ENCODE measurements around the gene MACROD2.
A peak's percentile ranks its signal among the peaks of the same experiment; 100 is the strongest.

MACROD2 gene

GRCh38 chr20:15900443-15900842, 1905.1 kb downstream of the MACROD2 start:
- Mint-ChIP-seq H3K4me3 (no peak overlapping the region), H3K36me3 (peaks cover 2% of the 10 kb centered on the region), H3K4me1 (peaks cover 5% of the 10 kb centered on the region), H3K9me3 (no peaks in the 10 kb centered on the region), H3K27ac (no peak overlapping the region), H3K27me3 (no peaks in the 10 kb centered on the region)
- DNase-seq (ENCODE audit: low spot score in 2 of 2) (no peak), ATAC-seq (ENCODE audit: low read depth) (no peak)

GRCh38 chr20:15902493-15902892, 1907.2 kb downstream of the MACROD2 start:
- DNase-seq (ENCODE audit: low spot score in 2 of 2), result no peak
- H3K27me3 Mint-ChIP-seq, result no peaks in the 10 kb centered on the region
- H3K4me3 Mint-ChIP-seq, result no peak overlapping the region
- no peaks in the 10 kb centered on the region for H3K9me3 Mint-ChIP-seq
- H3K4me1 Mint-ChIP-seq, result peaks cover 3% of the 10 kb centered on the region
- ATAC-seq (ENCODE audit: low read depth), result no peak
- no peak overlapping the region for H3K27ac Mint-ChIP-seq
- peaks cover 2% of the 10 kb centered on the region for H3K36me3 Mint-ChIP-seq

- no peak for ATAC-seq (ENCODE audit: low read depth)
- Mint-ChIP-seq H3K4me1 (peaks cover 3% of the 10 kb centered on the region), H3K4me3 (no peak overlapping the region), H3K36me3 (peaks cover 2% of the 10 kb centered on the region), H3K9me3 (no peaks in the 10 kb centered on the region), H3K27ac (no peak overlapping the region), H3K27me3 (no peaks in the 10 kb centered on the region)
- no peak for DNase-seq (ENCODE audit: low spot score in 2 of 2)
These were observed 1910.3 kb downstream of the MACROD2 start for GRCh38 chr20:15905661-15906060.

GRCh38 chr20:15909995-15910394, 1914.7 kb downstream of the MACROD2 start:
- no peak for ATAC-seq (ENCODE audit: low read depth)
- H3K27ac Mint-ChIP-seq, result no peak overlapping the region
- H3K36me3 Mint-ChIP-seq, result peaks cover 2% of the 10 kb centered on the region

GRCh38 chr20:15911581-15911980, 1916.3 kb downstream of the MACROD2 start:
- Mint-ChIP-seq H3K27ac (no peak overlapping the region), H3K4me1 (peaks cover 4% of the 10 kb centered on the region), H3K27me3 (no peaks in the 10 kb centered on the region), H3K4me3 (no peak overlapping the region), H3K36me3 (peaks cover 2% of the 10 kb centered on the region), H3K9me3 (peaks cover 2% of the 10 kb centered on the region)
- ATAC-seq (ENCODE audit: low read depth) (no peak), DNase-seq (ENCODE audit: low spot score in 2 of 2) (no peak)

More at GRCh38 chr20:15909995-15910394, 1914.7 kb downstream of the MACROD2 start:
- Mint-ChIP-seq H3K9me3 (peaks cover 2% of the 10 kb centered on the region), H3K27me3 (no peaks in the 10 kb centered on the region), H3K4me3 (no peak overlapping the region), H3K4me1 (no peaks in the 10 kb centered on the region)
- DNase-seq (ENCODE audit: low spot score in 2 of 2), result no peak

- DNase-seq (ENCODE audit: low spot score in 2 of 2), result no peak
- H3K27me3 Mint-ChIP-seq, result no peaks in the 10 kb centered on the region
- peaks cover 2% of the 10 kb centered on the region for H3K9me3 Mint-ChIP-seq
These were observed 1918.2 kb downstream of the MACROD2 start for GRCh38 chr20:15913391-15914025.

GRCh38 chr20:15916623-15917022, 1921.3 kb downstream of the MACROD2 start:
- DNase-seq (ENCODE audit: low spot score in 2 of 2), result no peak
- ATAC-seq (ENCODE audit: low read depth), result no peak
- no peak overlapping the region for H3K27ac Mint-ChIP-seq
- no peaks in the 10 kb centered on the region for H3K27me3 Mint-ChIP-seq
- H3K36me3 Mint-ChIP-seq, result no peaks in the 10 kb centered on the region
- H3K4me1 Mint-ChIP-seq, result peaks cover 18% of the 10 kb centered on the region
- H3K9me3 Mint-ChIP-seq, result no peaks in the 10 kb centered on the region
- no peak overlapping the region for H3K4me3 Mint-ChIP-seq

More at GRCh38 chr20:15913391-15914025, 1918.2 kb downstream of the MACROD2 start:
- H3K36me3 Mint-ChIP-seq, result peaks cover 2% of the 10 kb centered on the region
- no peak overlapping the region for H3K27ac Mint-ChIP-seq
- H3K4me3 Mint-ChIP-seq, result no peak overlapping the region
- peaks cover 4% of the 10 kb centered on the region for H3K4me1 Mint-ChIP-seq
- ATAC-seq (ENCODE audit: low read depth), result no peak

GRCh38 chr20:15917283-15917682, 1922.0 kb downstream of the MACROD2 start:
- peaks cover 19% of the 10 kb centered on the region for H3K4me1 Mint-ChIP-seq
- no peak for ATAC-seq (ENCODE audit: low read depth)
- H3K27ac Mint-ChIP-seq, result no peak overlapping the region

GRCh38 chr20:15918631-15919030, 1923.3 kb downstream of the MACROD2 start:
- H3K27me3 Mint-ChIP-seq, result no peaks in the 10 kb centered on the region
- H3K4me3 Mint-ChIP-seq, result no peak overlapping the region
- DNase-seq (ENCODE audit: low spot score in 2 of 2), result no peak
- H3K36me3 Mint-ChIP-seq, result no peaks in the 10 kb centered on the region
- ATAC-seq (ENCODE audit: low read depth), result no peak
- H3K4me1 Mint-ChIP-seq, result peaks cover 26% of the 10 kb centered on the region
- H3K27ac Mint-ChIP-seq, result no peak overlapping the region
- H3K9me3 Mint-ChIP-seq, result no peaks in the 10 kb centered on the region

More at GRCh38 chr20:15917283-15917682, 1922.0 kb downstream of the MACROD2 start:
- DNase-seq (ENCODE audit: low spot score in 2 of 2), result no peak
- Mint-ChIP-seq H3K4me3 (no peak overlapping the region), H3K9me3 (no peaks in the 10 kb centered on the region), H3K36me3 (no peaks in the 10 kb centered on the region), H3K27me3 (no peaks in the 10 kb centered on the region)

- ATAC-seq (ENCODE audit: low read depth), result peak; percentile 57
- Mint-ChIP-seq H3K4me3 (no peak overlapping the region), H3K4me1 (peaks cover 26% of the 10 kb centered on the region)
These were observed 1923.8 kb downstream of the MACROD2 start for GRCh38 chr20:15919118-15919517.

GRCh38 chr20:15921930-15922329, 1926.6 kb downstream of the MACROD2 start:
- Mint-ChIP-seq H3K27ac (no peak overlapping the region), H3K9me3 (no peaks in the 10 kb centered on the region), H3K4me3 (no peak overlapping the region), H3K27me3 (no peaks in the 10 kb centered on the region), H3K36me3 (no peaks in the 10 kb centered on the region), H3K4me1 (peaks cover 30% of the 10 kb centered on the region)
- DNase-seq (ENCODE audit: low spot score in 2 of 2) (no peak), ATAC-seq (ENCODE audit: low read depth) (no peak)

More at GRCh38 chr20:15919118-15919517, 1923.8 kb downstream of the MACROD2 start:
- Mint-ChIP-seq H3K9me3 (no peaks in the 10 kb centered on the region), H3K27ac (no peak overlapping the region), H3K27me3 (no peaks in the 10 kb centered on the region), H3K36me3 (no peaks in the 10 kb centered on the region)
- DNase-seq (ENCODE audit: low spot score in 2 of 2), result no peak

- H3K4me3 Mint-ChIP-seq, result peak overlapping the region; percentile 43
These were observed 1927.2 kb downstream of the MACROD2 start for GRCh38 chr20:15922556-15922955.

GRCh38 chr20:15923030-15923776, 1927.9 kb downstream of the MACROD2 start:
- peak overlapping the region; percentile 83 for H3K27ac Mint-ChIP-seq
- no peaks in the 10 kb centered on the region for H3K27me3 Mint-ChIP-seq
- DNase-seq (ENCODE audit: low spot score in 2 of 2) (peak; percentile 25 to 49), ATAC-seq (ENCODE audit: low read depth) (peak; percentile 81)
- H3K36me3 Mint-ChIP-seq, result no peaks in the 10 kb centered on the region
- peak overlapping the region; percentile 43 for H3K4me3 Mint-ChIP-seq
- no peaks in the 10 kb centered on the region for H3K9me3 Mint-ChIP-seq
- H3K4me1 Mint-ChIP-seq, result peaks cover 30% of the 10 kb centered on the region

More at GRCh38 chr20:15922556-15922955, 1927.2 kb downstream of the MACROD2 start:
- Mint-ChIP-seq H3K27ac (peak overlapping the region; percentile 83), H3K36me3 (no peaks in the 10 kb centered on the region), H3K9me3 (no peaks in the 10 kb centered on the region), H3K27me3 (no peaks in the 10 kb centered on the region), H3K4me1 (peaks cover 30% of the 10 kb centered on the region)
- ATAC-seq (ENCODE audit: low read depth) (peak; percentile 9), DNase-seq (ENCODE audit: low spot score in 2 of 2) (no peak)

- Mint-ChIP-seq H3K9me3 (no peaks in the 10 kb centered on the region), H3K27me3 (no peaks in the 10 kb centered on the region), H3K4me3 (no peak overlapping the region), H3K36me3 (no peaks in the 10 kb centered on the region), H3K4me1 (peaks cover 26% of the 10 kb centered on the region), H3K27ac (no peak overlapping the region)
- no peak for DNase-seq (ENCODE audit: low spot score in 2 of 2)
- no peak for ATAC-seq (ENCODE audit: low read depth)
These were observed 1929.2 kb downstream of the MACROD2 start for GRCh38 chr20:15924556-15924955.
